T-helper 17 cell (primary cell): Measurements from ENCODE around the gene S100PBP. TPM values are rescaled to one million over a fixed set of nuclear protein-coding genes. Genes with fewer than 3 reads are reported as not detected.
A peak's percentile ranks its signal among the peaks of the same experiment; 100 is the strongest.
"Not testable (repeated sequence)": the region's sequence is repeated elsewhere in the genome, so short reads cannot be mapped to it uniquely, and the experiment has no call there.

ENCODE experiments used
- ATAC-seq: fragments of 150-1000 bp; cut with Tn5 transposase; 2 replicates; pipeline ENCODE4 v1.10.0; 2021; ENCODE audit warnings: mild to moderate bottlenecking, moderate library complexity
- DNase-seq, 3 donors: peaks; one replicate each; pipeline versions ENCODE4 v3.0.0 to v3.0.0-alpha.2; 2020 to 2021
- H3K9me3 ChIP-seq: one replicate; pipeline ENCODE4 v1.7.0; 2013; ENCODE audit warnings: low read length, mild to moderate bottlenecking; ENCODE audit not compliant: control insufficient read depth, poor library complexity, severe bottlenecking
- H3K27ac Mint-ChIP-seq: one replicate; pipeline ENCODE4 v1.8.0; 2022; ENCODE audit warnings: mild to moderate bottlenecking, moderate library complexity, mixed read lengths
- H3K27me3 Mint-ChIP-seq: one replicate; pipeline ENCODE4 v1.8.0; 2022; ENCODE audit warnings: mixed read lengths
- H3K36me3 Mint-ChIP-seq: one replicate; pipeline ENCODE4 v1.8.0; 2022; ENCODE audit warnings: low read depth, mixed read lengths
- H3K4me1 Mint-ChIP-seq: one replicate; pipeline ENCODE4 v1.8.0; 2022; ENCODE audit warnings: mild to moderate bottlenecking, mixed read lengths
- H3K4me3 Mint-ChIP-seq: one replicate; pipeline ENCODE4 v1.8.0; 2022; ENCODE audit warnings: mild to moderate bottlenecking, moderate library complexity, mixed read lengths
- total RNA-seq, 4 donors: library from RNA in 2 of 4; stranded (reverse) in 2 of 4; gene quantifications; one replicate each; pipeline ENCODE4 v1.2.3 and lab custom pipeline; 2022 to 2026

The S100PBP gene
- total RNA-seq, 2 donors from 2014 or later: 32.5 to 35.5 TPM

- DNase-seq: no peak
Measured at GRCh38 chr1:32900956-32901822, 83.7 kb downstream of the S100PBP start, which contains the start of gene TMEM54. TSS of gene TMEM54 (minus strand) at chr1:32901389. CDS start at chr1:32901238, 151 bp downstream.

GRCh38 chr1:32901823-32902534, 84.5 kb downstream of the S100PBP start:
- peak overlapping the region; percentile 87 for H3K4me3 Mint-ChIP-seq
- H3K27me3 Mint-ChIP-seq: peaks cover 56% of the 10 kb centered on the region
- H3K36me3 Mint-ChIP-seq: peaks cover 2% of the 10 kb centered on the region
- ATAC-seq: no peak
- peaks cover 19% of the 10 kb centered on the region for H3K4me1 Mint-ChIP-seq
- DNase-seq: no peak
- H3K27ac Mint-ChIP-seq: no peak overlapping the region
- no peaks in the 10 kb centered on the region for H3K9me3 ChIP-seq

More at GRCh38 chr1:32900956-32901822, 83.7 kb downstream of the S100PBP start, which contains the start of gene TMEM54:
- peaks cover 64% of the 10 kb centered on the region for H3K27me3 Mint-ChIP-seq
- H3K36me3 Mint-ChIP-seq: peaks cover 2% of the 10 kb centered on the region
- ATAC-seq: peak; percentile 50
- H3K4me3 Mint-ChIP-seq: peak within 1 kb of the TSS; percentile 87
- H3K9me3 ChIP-seq: no peaks in the 10 kb centered on the region
- H3K27ac Mint-ChIP-seq: peak within 1 kb of the TSS; percentile 27
- H3K4me1 Mint-ChIP-seq: peaks cover 19% of the 10 kb centered on the region

GRCh38 chr1:32902535-32902920, 85.1 kb downstream of the S100PBP start:
- H3K27ac Mint-ChIP-seq: no peak overlapping the region
- peaks cover 51% of the 10 kb centered on the region for H3K27me3 Mint-ChIP-seq
- ATAC-seq (no peak), DNase-seq (no peak)
- H3K9me3 ChIP-seq: no peaks in the 10 kb centered on the region
- peaks cover 17% of the 10 kb centered on the region for H3K4me1 Mint-ChIP-seq
- peak overlapping the region; percentile 63 for H3K4me3 Mint-ChIP-seq
- peaks cover 2% of the 10 kb centered on the region for H3K36me3 Mint-ChIP-seq

GRCh38 chr1:32903991-32904785, 86.7 kb downstream of the S100PBP start:
- Mint-ChIP-seq H3K36me3 (peaks cover 2% of the 10 kb centered on the region), H3K4me1 (peaks cover 16% of the 10 kb centered on the region), H3K4me3 (no peak overlapping the region), H3K27ac (no peak overlapping the region), H3K27me3 (peaks cover 35% of the 10 kb centered on the region)
- no peaks in the 10 kb centered on the region for H3K9me3 ChIP-seq
- ATAC-seq: no peak
- DNase-seq: no peak

GRCh38 chr1:32904797-32905196, 87.3 kb downstream of the S100PBP start:
- no peaks in the 10 kb centered on the region for H3K9me3 ChIP-seq
- no peak for DNase-seq
- peaks cover 29% of the 10 kb centered on the region for H3K27me3 Mint-ChIP-seq
- peaks cover 16% of the 10 kb centered on the region for H3K4me1 Mint-ChIP-seq
- H3K4me3 Mint-ChIP-seq: no peak overlapping the region
- no peak overlapping the region for H3K27ac Mint-ChIP-seq
- no peak for ATAC-seq
- peaks cover 2% of the 10 kb centered on the region for H3K36me3 Mint-ChIP-seq

GRCh38 chr1:32905588-32905987, 88.1 kb downstream of the S100PBP start:
- H3K4me3 Mint-ChIP-seq, DNase-seq, H3K36me3 Mint-ChIP-seq, H3K27ac Mint-ChIP-seq, H3K9me3 ChIP-seq, ATAC-seq: not testable (repeated sequence)
- peaks cover 14% of the 10 kb centered on the region for H3K4me1 Mint-ChIP-seq
- peaks cover 25% of the 10 kb centered on the region for H3K27me3 Mint-ChIP-seq

- H3K9me3 ChIP-seq: no peaks in the 10 kb centered on the region
- Mint-ChIP-seq H3K36me3 (peaks cover 1% of the 10 kb centered on the region), H3K27ac (no peak overlapping the region), H3K4me1 (peaks cover 10% of the 10 kb centered on the region), H3K27me3 (peaks cover 20% of the 10 kb centered on the region), H3K4me3 (no peak overlapping the region)
- DNase-seq (no peak), ATAC-seq (no peak)
Measured at GRCh38 chr1:32906654-32907053, 89.2 kb downstream of the S100PBP start.

GRCh38 chr1:32907435-32907834, 90.0 kb downstream of the S100PBP start:
- Mint-ChIP-seq H3K36me3 (no peaks in the 10 kb centered on the region), H3K4me3 (no peak overlapping the region), H3K27ac (no peak overlapping the region), H3K4me1 (peaks cover 6% of the 10 kb centered on the region), H3K27me3 (peaks cover 13% of the 10 kb centered on the region)
- ATAC-seq (no peak), DNase-seq (no peak)
- H3K9me3 ChIP-seq: no peaks in the 10 kb centered on the region

Other genes starting within 250 kb of the S100PBP start
- 10 to 100 TPM; 40.5 to 41.9 TPM for gene ZBTB8OS, start 167.1 kb upstream of the S100PBP start, total RNA-seq
- gene RBBP4, start 166.4 kb upstream of the S100PBP start, total RNA-seq: 100 to 1,000 TPM; 130 to 152 TPM
- not detected for gene SYNC, start 114.9 kb upstream of the S100PBP start, total RNA-seq
- gene YARS1, start 295 bp upstream of the S100PBP start, total RNA-seq: 10 to 100 TPM; 70.9 to 88.1 TPM
- not detected for gene FNDC5, start 53.3 kb downstream of the S100PBP start, total RNA-seq
- gene HPCA, start 68.8 kb downstream of the S100PBP start, total RNA-seq: not detected
- not detected for gene TMEM54, start 83.7 kb downstream of the S100PBP start, total RNA-seq
- 10 to 100 TPM; 67.1 to 87.7 TPM for gene RNF19B, start 147.2 kb downstream of the S100PBP start, total RNA-seq
- 10 to 100 TPM; 51.1 to 61.7 TPM for gene AK2, start 219.2 kb downstream of the S100PBP start, total RNA-seq